Hematopoietic multipotent progenitor cell treated with erythropoietin and hydrocortisone succinate and interleukin-3 and kit ligand, for 15 days (in vitro differentiated cells): ENCODE data around the gene CCDC197.

ENCODE experiments used
- DNase-seq: peaks from one replicate; pipeline ENCODE4 v3.0.0-alpha.2; 2015; ENCODE audit warnings: low spot score

The CCDC197 gene

DNA sequence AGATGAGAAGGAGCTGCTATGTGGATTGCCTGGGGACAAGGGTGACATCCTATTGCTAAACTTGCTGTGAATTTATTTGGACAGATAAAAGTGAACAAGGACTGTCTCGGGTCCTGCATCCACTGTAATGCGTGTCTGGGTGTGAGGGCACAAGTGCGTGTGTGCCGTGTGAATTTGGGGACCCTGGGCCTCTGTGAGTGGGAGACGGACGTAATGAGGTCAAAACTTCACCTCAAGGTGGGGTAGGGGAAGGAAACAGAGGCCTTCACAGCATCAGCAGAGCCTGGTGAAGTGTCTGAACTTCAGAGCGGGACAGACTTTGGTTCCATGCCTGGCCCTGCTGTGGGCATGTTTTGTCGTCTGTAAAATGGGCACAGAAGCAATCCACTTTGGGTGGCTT is 35.5 kb upstream of the CCDC197 start:
- DNase-seq = no peak

- DNase-seq = no peak
These were observed 34.1 kb upstream of the CCDC197 start for GRCh38 chr14:93962701-93963601.

- DNase-seq = no peak
These were observed 33.4 kb upstream of the CCDC197 start for GRCh38 chr14:93963692-93964091.

GRCh38 chr14:93964281-93964680 is 32.8 kb upstream of the CCDC197 start:
- DNase-seq = no peak

- no peak for DNase-seq
These were observed 32.2 kb upstream of the CCDC197 start for GRCh38 chr14:93964820-93965286.

DNA sequence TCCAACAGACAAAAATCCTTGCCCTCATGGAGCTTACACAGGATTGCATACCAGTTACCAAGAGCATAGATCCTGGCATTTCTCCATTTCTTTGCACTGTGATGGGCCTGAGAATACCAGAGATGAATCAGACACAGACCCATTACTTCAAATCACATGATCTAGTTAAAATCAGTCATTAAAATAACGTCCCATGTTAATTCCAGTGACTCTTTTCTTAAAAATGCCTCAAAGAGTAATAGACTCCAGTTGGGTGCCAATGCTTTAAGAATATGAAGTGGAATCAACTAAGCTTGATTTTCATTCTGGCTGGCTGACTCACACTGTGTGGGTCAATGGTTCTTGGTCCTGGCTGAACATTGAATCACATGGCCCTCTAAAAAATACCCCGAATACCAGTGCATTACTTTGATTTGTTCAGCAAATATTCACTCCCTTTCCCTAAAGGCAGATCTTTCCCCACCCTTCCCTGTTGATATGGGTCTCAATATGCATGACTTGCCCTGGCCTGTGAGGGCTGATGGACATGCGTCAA is 31.7 kb upstream of the CCDC197 start:
- DNase-seq = no peak

DNA sequence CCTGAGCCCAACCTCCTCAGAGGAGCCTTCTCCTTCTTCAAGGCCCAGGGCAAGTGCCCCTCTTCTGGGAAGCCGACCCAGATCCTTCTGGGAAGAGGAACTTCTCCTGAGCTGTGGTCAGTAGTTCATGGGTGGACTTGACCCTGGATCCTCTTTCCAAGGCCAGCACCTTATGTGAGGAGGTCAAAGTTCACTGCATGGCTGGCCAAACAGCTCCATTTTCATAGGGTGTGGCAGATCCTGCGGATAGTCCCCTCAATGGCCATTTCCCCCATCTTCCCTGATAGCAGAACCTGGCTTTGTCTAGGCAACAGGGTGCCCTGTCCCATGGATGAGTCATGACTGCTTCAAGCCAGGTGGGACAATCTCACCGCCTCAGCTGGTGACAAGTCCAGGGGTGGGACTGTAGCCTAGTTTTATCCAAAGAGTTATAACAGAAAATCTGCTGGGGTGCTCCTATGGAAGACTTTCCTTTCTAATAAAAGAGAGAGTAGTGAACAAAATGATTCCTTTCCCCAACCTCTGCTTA is 31.1 kb upstream of the CCDC197 start:
- DNase-seq = no peak

GRCh38 chr14:93967637-93968250 is 29.4 kb upstream of the CCDC197 start:
- no peak for DNase-seq

DNA sequence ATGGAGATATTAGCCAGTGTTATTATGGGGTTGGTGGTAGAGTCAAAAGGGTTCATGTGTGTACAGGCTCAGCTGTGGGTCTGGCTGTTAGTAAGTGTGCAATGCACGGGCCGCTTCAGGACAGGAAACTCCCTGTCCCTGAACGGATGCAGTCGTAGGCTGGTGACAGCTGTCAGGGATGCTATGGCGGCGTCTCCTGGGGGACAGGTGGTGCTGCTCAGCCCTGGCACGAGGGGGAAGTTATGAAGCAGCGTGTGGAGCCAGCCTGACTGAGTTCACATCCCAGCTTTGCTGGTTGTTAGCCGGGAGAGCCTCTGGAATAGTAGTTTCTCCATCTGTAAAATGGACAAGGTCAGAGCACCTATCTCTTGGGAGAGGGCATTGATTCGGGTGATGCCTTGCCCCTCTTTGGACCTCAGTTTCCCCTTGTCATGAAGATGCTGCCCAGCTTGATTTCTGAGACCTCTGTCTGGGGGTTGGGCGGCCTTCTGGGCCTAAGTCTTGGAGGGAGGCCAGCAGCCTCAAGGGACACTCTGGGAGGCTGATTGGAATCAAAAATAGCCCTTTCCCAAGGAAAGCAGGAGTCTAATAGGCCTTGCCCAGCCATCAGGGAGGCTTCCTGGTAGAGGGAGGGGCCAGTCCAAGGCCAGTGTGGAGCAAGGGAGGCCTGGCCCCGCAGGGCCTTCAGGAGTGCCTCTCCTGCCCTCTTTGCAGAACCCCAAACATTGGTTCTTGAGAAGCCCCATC is 27.8 kb upstream of the CCDC197 start:
- DNase-seq = no peak

DNA sequence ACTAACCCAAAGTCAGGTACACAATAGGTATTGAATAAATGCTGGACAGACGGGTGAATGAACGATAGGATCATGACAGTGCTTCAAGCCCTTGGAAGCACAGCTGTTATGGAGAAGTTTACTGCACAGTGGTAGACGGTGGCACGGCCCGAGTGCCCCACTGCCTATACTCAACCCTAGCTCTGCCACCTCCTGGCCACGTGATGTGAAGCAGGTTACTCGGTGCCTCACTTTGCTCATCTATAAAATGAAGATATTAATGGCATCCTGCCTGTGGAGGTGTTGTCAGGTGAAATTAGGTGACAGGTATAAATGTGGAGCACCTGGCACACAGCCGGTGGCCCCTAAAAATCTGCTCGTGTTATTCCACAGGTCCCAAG is 26.5 kb upstream of the CCDC197 start:
- DNase-seq = no peak

- no peak for DNase-seq
These were observed 26.0 kb upstream of the CCDC197 start for GRCh38 chr14:93970965-93971634.

DNA sequence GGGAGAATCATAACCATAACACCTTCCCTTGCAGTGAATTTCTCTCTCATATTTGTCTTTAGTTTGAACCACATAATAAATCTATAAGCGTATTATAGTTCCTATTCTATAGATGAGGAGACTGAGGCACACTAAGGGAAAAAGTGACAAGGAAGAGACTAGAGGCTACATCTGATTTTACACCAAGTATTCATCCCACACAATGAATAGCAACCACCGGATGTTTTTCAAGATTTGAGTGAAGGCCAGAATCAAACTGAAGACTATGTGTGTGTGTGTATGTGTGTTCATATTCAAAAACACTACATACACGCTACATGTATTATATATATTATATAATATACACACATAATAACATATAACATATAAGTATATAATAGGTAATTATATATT is 25.5 kb upstream of the CCDC197 start:
- no peak for DNase-seq

DNA sequence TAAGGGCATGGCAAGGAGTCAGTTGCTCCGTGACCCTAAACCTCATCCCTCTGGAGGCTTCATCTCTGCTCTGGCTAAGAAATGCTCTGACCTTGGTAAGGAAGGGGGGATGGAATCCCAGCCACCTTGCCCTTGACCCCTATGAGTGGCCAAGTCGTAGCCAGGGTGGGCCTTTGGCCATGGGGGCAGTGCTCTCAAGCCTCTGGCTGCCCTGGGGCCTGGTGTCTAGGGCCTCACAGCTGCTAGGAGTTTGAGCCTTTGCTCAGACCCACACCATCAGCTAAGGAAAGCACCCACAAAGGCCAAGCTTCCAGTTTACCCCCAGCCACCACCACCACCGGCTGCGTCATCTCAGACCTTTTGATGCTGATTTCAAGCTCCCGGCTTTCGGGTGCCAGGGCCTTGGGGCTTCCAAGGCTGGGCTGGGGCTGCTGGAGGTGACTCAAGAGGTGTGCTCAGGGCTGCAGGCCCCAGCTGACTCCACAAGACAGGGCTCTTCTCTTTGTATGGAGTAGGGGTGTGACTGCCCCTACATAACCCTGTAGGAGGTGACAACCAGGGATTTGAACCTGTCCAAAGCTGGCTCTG is 24.4 kb upstream of the CCDC197 start:
- DNase-seq = no peak

- DNase-seq = no peak
These were observed 23.5 kb upstream of the CCDC197 start for GRCh38 chr14:93973607-93974006.

GRCh38 chr14:93974299-93974698 is 22.8 kb upstream of the CCDC197 start:
- DNase-seq = no peak

- no peak for DNase-seq
These were observed 22.3 kb upstream of the CCDC197 start for GRCh38 chr14:93974833-93975232.

GRCh38 chr14:93975791-93976476 is 21.2 kb upstream of the CCDC197 start:
- DNase-seq = no peak

DNA sequence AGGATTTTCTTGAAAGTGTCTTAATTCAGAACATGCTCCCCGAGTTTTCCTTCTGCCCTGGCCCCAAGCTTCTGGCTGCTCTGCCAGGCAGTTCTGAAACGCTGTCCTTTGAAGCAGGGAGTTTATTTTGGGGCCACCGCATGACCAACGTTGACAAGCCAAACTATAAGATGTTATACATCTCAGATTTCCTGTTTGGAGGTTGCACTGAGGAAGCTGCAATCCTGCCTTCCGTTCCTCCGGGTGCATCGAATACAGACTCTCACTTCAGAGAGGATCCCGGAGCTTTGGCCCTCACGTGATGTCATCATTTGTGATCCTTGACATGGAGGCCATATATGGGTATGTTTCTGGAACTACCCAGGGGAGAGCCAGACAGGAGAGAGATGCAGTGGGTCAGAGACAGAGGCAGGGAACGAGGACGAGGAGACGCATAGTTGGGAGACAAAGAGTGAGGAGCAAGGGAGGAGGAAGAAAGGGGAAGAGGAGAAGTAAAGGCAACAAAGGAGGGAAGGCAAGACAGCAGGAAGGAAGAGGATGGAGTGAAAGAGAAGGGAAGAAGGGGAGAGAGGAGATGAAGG is 20.5 kb upstream of the CCDC197 start, which contains the start of gene ASB2:
ASB2 (minus strand) TSS at position 94 of the 581 bp plus-strand sequence. CDS start 12,031 bp downstream, outside the sequence.
- no peak for DNase-seq

- DNase-seq = no peak
These were observed 19.9 kb upstream of the CCDC197 start for GRCh38 chr14:93977171-93977570.
